SK-N-SH treated with all-trans-retinoic acid at 6 μM for 48 hours (cell line): ENCODE results near the gene ANKRD65.

Experiments
- ARNTL ChIP-seq: fragments of 450-650 bp; formaldehyde crosslinking; IDR thresholded peaks from 2 replicates; pipeline ENCODE4 v1.5.0; 2020; ENCODE audit warnings: low read depth, mild to moderate bottlenecking, moderate library complexity, borderline replicate concordance
- CSRNP3 ChIP-seq: fragments of 250-450 bp; sonication (Bioruptor Pico); IDR thresholded peaks from 2 replicates; pipeline ENCODE4 v1.5.1; 2021; ENCODE audit warnings: mild to moderate bottlenecking, moderate library complexity
- ESRRG ChIP-seq: fragments of 250-450 bp; sonication (Bioruptor Pico); IDR thresholded peaks from 2 replicates; pipeline ENCODE4 v1.6.1; 2021; ENCODE audit warnings: mild to moderate bottlenecking
- GLIS3 ChIP-seq: fragments of 250-450 bp; sonication (Bioruptor Pico); IDR thresholded peaks from 2 replicates; pipeline ENCODE4 v1.5.0; 2020; ENCODE audit warnings: mild to moderate bottlenecking, moderate library complexity
- PATZ1 ChIP-seq: fragments of 250-450 bp; sonication (Bioruptor Pico); IDR thresholded peaks from 2 replicates; pipeline ENCODE4 v1.8.0; 2020; ENCODE audit warnings: mild to moderate bottlenecking, moderate library complexity, borderline replicate concordance
- PPARA ChIP-seq: fragments of 250-450 bp; sonication (Bioruptor Pico); IDR thresholded peaks from 2 replicates; pipeline ENCODE4 v1.5.0; 2020; ENCODE audit warnings: mild to moderate bottlenecking, borderline replicate concordance
- RARB ChIP-seq: fragments of 250-450 bp; sonication (Bioruptor Pico); IDR thresholded peaks from 2 replicates; pipeline ENCODE4 v1.8.0; 2021; ENCODE audit warnings: mild to moderate bottlenecking, moderate library complexity
- ZFP3 ChIP-seq: fragments of 250-450 bp; sonication (Bioruptor Pico); IDR thresholded peaks from 2 replicates; pipeline ENCODE4 v1.5.0; 2020; ENCODE audit warnings: mild to moderate bottlenecking, moderate library complexity
- ZFP30 ChIP-seq: fragments of 450-650 bp; formaldehyde crosslinking; IDR thresholded peaks from 2 replicates; pipeline ENCODE4 v1.5.0; 2022; ENCODE audit warnings: mild to moderate bottlenecking, moderate library complexity
- ZNF565 ChIP-seq: fragments of 450-650 bp; formaldehyde crosslinking; conservative IDR thresholded peaks from 2 replicates; pipeline ENCODE4 v1.5.0; 2020; ENCODE audit warnings: low read depth, mild to moderate bottlenecking, moderate library complexity
- TF ChIP-seq, protein P1 (sequence below): fragments of 250-450 bp; sonication (Bioruptor Pico); IDR thresholded peaks from 2 replicates; pipeline ENCODE4 v1.8.0; 2021; ENCODE audit warnings: low read depth, mild to moderate bottlenecking, moderate library complexity, borderline replicate concordance
- TF ChIP-seq, protein P2 (sequence below): fragments of 250-450 bp; sonication (Bioruptor Pico); IDR thresholded peaks from 2 replicates; pipeline ENCODE4 v1.5.0; 2020; ENCODE audit warnings: mild to moderate bottlenecking, moderate library complexity
- TF ChIP-seq, protein P3 (sequence below): fragments of 250-450 bp; sonication (Bioruptor Pico); IDR thresholded peaks from 2 replicates; pipeline ENCODE4 v1.5.1; 2020; ENCODE audit warnings: low read depth, mild to moderate bottlenecking, moderate library complexity

- no peak for TF ChIP-seq ARNTL
- TF ChIP-seq CSRNP3 (CRISPR knock-in tag) = no peak
- no peak for TF ChIP-seq ESRRG (CRISPR knock-in tag)
- TF ChIP-seq ZNF565 (CRISPR knock-in tag) = no peak
- no peak for TF ChIP-seq PPARA (CRISPR knock-in tag)
- TF ChIP-seq, protein P1, sequence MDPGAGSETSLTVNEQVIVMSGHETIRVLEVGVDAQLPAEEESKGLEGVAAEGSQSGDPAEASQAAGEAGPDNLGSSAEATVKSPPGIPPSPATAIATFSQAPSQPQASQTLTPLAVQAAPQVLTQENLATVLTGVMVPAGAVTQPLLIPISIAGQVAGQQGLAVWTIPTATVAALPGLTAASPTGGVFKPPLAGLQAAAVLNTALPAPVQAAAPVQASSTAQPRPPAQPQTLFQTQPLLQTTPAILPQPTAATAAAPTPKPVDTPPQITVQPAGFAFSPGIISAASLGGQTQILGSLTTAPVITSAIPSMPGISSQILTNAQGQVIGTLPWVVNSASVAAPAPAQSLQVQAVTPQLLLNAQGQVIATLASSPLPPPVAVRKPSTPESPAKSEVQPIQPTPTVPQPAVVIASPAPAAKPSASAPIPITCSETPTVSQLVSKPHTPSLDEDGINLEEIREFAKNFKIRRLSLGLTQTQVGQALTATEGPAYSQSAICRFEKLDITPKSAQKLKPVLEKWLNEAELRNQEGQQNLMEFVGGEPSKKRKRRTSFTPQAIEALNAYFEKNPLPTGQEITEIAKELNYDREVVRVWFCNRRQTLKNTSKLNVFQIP = no peak
- TF ChIP-seq ZFP3 (CRISPR knock-in tag) = no peak
- TF ChIP-seq, protein P2, sequence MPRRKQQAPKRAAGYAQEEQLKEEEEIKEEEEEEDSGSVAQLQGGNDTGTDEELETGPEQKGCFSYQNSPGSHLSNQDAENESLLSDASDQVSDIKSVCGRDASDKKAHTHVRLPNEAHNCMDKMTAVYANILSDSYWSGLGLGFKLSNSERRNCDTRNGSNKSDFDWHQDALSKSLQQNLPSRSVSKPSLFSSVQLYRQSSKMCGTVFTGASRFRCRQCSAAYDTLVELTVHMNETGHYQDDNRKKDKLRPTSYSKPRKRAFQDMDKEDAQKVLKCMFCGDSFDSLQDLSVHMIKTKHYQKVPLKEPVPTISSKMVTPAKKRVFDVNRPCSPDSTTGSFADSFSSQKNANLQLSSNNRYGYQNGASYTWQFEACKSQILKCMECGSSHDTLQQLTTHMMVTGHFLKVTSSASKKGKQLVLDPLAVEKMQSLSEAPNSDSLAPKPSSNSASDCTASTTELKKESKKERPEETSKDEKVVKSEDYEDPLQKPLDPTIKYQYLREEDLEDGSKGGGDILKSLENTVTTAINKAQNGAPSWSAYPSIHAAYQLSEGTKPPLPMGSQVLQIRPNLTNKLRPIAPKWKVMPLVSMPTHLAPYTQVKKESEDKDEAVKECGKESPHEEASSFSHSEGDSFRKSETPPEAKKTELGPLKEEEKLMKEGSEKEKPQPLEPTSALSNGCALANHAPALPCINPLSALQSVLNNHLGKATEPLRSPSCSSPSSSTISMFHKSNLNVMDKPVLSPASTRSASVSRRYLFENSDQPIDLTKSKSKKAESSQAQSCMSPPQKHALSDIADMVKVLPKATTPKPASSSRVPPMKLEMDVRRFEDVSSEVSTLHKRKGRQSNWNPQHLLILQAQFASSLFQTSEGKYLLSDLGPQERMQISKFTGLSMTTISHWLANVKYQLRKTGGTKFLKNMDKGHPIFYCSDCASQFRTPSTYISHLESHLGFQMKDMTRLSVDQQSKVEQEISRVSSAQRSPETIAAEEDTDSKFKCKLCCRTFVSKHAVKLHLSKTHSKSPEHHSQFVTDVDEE (CRISPR knock-in tag) = no peak
- no peak for TF ChIP-seq RARB (CRISPR knock-in tag)
- TF ChIP-seq PATZ1 (CRISPR knock-in tag) = no peak
- TF ChIP-seq, protein P3, sequence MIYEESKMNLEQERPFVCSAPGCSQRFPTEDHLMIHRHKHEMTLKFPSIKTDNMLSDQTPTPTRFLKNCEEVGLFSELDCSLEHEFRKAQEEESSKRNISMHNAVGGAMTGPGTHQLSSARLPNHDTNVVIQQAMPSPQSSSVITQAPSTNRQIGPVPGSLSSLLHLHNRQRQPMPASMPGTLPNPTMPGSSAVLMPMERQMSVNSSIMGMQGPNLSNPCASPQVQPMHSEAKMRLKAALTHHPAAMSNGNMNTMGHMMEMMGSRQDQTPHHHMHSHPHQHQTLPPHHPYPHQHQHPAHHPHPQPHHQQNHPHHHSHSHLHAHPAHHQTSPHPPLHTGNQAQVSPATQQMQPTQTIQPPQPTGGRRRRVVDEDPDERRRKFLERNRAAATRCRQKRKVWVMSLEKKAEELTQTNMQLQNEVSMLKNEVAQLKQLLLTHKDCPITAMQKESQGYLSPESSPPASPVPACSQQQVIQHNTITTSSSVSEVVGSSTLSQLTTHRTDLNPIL = no peak
- no peak for TF ChIP-seq GLIS3 (CRISPR knock-in tag)
- TF ChIP-seq ZFP30 (CRISPR knock-in tag) = no peak
Observed at GRCh38 chr1:1397839-1398523, 23.1 kb downstream of the ANKRD65 start.
